ENCODE measurements around the gene DCHS2.
A peak's percentile ranks its signal among the peaks of the same experiment; 100 is the strongest.

Gene DCHS2

DNA sequence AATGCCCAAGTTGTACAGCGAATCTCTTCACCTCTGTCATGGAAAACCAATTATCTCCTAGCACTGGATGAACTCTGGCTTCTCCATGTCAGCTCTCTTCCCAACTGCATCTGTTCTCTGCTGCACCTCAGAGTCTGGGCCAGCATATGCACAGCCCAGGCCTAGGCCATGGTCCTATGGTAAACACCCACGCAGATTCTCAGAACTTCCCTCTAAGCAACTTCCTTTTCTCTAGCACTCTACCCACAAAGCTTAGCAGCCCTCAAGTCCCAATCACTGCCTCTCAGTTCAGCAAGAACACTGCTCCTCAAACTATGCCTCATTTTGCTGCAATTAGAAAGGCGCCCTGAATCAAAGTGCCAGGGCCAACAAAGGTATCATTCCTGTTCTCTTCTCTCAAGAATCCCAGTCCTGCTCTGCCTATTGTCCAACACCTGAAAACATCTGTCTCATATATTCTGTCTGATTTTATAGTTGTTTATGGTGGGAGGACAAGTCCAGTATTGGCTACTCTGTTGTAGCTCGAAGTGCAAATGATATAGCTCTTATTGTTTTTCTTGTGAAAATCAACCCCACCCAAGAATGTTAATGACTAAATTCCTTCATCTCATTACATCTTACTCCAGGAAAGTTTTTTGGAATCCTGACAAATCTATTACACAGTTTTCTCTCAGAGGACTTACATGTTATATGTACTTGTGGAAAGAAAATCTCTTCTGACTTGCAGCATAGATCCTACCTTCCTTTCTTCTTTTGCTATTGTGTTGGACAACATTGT is 85.4 kb downstream of the DCHS2 start:
- no peak for DNase-seq (ENCODE audit: low read depth)
- H3K4me3 ChIP-seq (ENCODE audit: low read length), result no peak overlapping the region
- TF ChIP-seq, protein P1, sequence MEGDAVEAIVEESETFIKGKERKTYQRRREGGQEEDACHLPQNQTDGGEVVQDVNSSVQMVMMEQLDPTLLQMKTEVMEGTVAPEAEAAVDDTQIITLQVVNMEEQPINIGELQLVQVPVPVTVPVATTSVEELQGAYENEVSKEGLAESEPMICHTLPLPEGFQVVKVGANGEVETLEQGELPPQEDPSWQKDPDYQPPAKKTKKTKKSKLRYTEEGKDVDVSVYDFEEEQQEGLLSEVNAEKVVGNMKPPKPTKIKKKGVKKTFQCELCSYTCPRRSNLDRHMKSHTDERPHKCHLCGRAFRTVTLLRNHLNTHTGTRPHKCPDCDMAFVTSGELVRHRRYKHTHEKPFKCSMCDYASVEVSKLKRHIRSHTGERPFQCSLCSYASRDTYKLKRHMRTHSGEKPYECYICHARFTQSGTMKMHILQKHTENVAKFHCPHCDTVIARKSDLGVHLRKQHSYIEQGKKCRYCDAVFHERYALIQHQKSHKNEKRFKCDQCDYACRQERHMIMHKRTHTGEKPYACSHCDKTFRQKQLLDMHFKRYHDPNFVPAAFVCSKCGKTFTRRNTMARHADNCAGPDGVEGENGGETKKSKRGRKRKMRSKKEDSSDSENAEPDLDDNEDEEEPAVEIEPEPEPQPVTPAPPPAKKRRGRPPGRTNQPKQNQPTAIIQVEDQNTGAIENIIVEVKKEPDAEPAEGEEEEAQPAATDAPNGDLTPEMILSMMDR (IDR thresholded peaks at IDR 0.05; ENCODE audit: insufficient read depth, low read depth, low read length, missing control alignments), result no peak

DNA sequence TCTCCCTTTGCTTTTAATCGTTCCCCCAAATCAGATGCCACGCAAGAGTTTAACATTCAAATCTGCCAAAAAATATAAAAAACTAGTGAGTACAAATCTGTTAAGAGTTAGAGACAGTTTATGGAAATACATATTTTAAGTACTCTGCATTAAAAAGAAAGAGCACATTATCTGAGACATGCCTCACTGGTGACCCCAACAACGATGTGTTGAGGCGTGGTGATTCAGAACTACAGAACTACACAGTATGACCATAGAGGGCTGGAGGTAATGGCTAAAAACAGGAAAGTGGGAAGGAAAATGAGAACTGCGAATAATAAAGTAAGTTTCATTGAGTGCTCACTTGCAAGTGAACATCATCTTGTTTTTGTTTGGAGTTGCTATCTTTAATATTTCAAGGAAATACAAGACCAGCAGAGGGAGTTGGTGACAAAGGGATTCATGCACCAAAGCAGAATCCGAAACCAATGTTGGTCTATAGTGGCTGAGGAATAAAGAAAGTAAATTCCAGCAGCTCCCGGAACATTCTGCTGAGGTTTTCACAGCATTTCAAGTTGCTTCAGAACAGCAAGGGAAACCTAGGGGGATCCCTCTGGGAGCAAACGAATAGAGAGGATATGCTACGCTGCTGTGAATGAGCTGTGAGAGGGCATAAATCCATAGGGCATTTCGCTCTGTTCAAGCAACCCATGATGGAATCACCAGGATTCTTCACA is 92.2 kb downstream of the DCHS2 start:
- TF ChIP-seq, protein P1 (IDR thresholded peaks at IDR 0.05; ENCODE audit: insufficient read depth, low read depth, low read length, missing control alignments), result peak; percentile 47
- DNase-seq (ENCODE audit: low read depth), result peak; percentile 45
- H3K4me3 ChIP-seq (ENCODE audit: low read length), result no peak overlapping the region

DNA sequence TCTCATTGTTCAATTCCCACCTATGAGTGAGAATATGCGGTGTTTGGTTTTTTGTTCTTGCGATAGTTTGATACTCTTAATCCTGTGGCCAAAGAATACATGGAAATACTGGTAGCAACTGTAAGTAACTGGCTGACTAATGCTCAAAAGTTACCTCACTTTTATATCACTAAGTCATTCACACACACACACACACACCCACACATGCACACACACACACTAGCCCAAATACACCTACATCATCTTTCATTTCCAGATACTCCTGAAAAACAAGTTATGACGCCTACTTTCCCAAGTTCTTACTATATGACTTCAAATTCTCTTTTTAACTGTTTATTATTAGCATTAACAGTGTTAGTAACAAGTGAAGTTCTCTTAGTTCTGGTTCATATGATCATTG is 101.3 kb downstream of the DCHS2 start:
- DNase-seq (ENCODE audit: low read depth), result peak; percentile 79
- H3K4me3 ChIP-seq (ENCODE audit: low read length), result no peak overlapping the region
- TF ChIP-seq, protein P1 (IDR thresholded peaks at IDR 0.05; ENCODE audit: insufficient read depth, low read depth, low read length, missing control alignments), result no peak

DNA sequence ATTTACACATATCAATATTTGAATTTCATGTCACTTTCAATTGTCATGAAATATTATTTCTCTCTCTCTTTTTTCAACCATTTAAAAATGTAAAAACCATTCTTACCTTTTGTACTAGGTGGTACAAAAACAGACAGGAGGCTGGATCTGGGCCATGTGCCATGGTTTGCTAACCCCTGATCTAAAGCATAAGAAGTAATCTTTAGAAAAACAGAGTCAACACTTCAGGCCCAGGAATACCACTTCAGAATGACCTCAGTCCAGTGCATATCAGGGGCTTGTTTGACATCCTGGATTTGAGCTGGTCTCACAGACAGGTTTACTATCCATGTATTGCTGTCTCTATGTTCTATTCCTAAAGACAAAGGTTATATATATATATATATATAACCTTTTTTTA is 102.5 kb downstream of the DCHS2 start:
- DNase-seq (ENCODE audit: low read depth), result no peak
- no peak overlapping the region for H3K4me3 ChIP-seq (ENCODE audit: low read length)
- TF ChIP-seq, protein P1 (IDR thresholded peaks at IDR 0.05; ENCODE audit: insufficient read depth, low read depth, low read length, missing control alignments), result no peak

DNA sequence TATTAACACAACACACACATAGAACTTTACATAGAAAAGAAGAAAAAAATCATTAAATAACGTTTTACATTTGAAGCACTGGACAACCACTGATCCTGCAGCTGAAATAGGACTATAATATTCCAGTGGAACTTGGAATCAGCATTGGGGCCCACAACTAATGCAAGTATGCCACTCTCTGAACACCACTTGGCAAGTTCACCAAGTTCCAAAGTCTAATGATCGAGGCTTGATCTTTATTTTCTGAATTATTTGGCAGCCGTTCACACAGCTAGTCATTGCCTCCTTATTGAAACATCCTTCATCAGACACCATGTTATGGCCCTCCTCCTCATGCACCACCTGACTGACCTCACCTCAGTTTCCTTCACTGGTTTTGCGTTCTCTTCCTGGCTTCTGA is 107.6 kb downstream of the DCHS2 start:
- TF ChIP-seq, protein P1 (IDR thresholded peaks at IDR 0.05; ENCODE audit: insufficient read depth, low read depth, low read length, missing control alignments), result no peak
- no peak overlapping the region for H3K4me3 ChIP-seq (ENCODE audit: low read length)
- no peak for DNase-seq (ENCODE audit: low read depth)

DNA sequence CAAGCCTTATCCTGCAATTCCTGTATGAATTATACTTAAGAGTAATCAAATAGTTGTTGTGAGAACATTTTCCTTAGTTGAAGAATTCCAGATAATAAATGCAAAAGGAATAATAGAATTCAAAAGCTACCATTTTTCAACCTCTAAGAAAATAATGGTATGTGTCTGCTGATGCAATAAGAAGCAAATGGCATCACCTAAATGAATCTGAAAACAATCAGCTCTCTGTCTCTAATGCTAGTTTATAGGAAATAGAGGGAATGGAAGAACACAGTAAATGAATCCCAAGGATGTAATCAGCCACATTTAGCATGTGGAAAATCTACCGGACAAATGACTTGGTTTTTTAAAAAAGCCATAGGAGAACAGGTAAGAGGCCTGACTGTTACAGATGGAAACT is 115.1 kb downstream of the DCHS2 start:
- no peak overlapping the region for H3K4me3 ChIP-seq (ENCODE audit: low read length)
- TF ChIP-seq, protein P1 (IDR thresholded peaks at IDR 0.05; ENCODE audit: insufficient read depth, low read depth, low read length, missing control alignments), result no peak
- DNase-seq (ENCODE audit: low read depth), result no peak
